Pulmonary artery endothelial cell (primary cell): ENCODE data around the gene TMUB2. TPM values are rescaled to one million over a fixed set of nuclear protein-coding genes. Genes with fewer than 3 reads are reported as not detected.
"Not testable (repeated sequence)": the region's sequence is repeated elsewhere in the genome, so short reads cannot be mapped to it uniquely, and the experiment has no call there.

ENCODE experiments used
- DNase-seq: peaks from one replicate; pipeline ENCODE4 v3.0.0-alpha.2; 2011; ENCODE audit warnings: low read depth, low spot score
- total RNA-seq: library from RNA; depleted of rRNA; stranded (reverse); fragments of >200 nt; gene quantifications from 2 replicates; pipeline ENCODE4 v1.2.3, GENCODE V29; 2014

TMUB2 gene
- 25.8 and 34.8 TPM in 2 replicates for total RNA-seq

- peak; percentile 98 for DNase-seq
Measured at GRCh38 chr17:44186307-44187130, at the start of gene TMUB2. Gene TMUB2 (plus strand): TSS chr17:44186972. CDS start chr17:44187709, 737 bp downstream.

DNA sequence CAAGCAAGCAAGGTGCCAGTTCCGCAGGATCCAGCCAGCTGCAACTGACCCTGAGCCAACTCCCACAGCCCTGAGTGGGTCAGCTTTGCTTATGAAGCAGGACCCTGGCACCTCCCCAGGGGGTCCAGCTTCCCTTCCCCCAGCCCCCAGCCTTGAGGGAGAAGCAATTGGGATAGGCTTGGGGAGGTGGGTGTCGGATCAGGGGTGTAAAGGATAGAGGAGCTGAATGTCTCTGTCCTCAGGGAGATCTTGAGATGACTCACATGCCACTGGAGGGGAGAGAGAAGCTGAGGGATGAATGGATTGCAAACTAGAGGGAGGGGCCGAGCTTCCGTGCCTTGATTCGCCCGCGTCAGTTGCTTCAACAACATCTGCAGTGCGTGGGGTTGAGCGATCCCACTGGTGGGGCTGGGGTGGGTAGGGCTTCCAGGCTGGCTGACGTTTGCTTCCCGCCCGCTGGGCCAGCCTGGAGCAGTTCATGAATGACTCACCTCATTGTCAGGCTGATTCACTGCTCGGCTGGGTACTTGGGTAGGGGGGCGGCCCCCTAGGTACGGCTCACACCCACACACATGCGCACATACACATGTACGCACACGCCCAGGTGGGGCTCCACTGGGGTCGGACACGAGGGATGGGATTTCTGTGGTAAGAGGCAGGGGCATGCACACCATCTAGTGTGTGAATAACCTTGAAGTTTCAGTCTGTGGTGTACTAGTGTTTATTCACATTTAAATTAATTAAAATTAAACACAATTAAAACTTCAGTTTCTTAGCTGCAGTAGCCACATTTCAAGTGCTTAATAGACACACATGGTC is 48.7 kb upstream of the TMUB2 start:
- DNase-seq: peak; percentile 91

DNA sequence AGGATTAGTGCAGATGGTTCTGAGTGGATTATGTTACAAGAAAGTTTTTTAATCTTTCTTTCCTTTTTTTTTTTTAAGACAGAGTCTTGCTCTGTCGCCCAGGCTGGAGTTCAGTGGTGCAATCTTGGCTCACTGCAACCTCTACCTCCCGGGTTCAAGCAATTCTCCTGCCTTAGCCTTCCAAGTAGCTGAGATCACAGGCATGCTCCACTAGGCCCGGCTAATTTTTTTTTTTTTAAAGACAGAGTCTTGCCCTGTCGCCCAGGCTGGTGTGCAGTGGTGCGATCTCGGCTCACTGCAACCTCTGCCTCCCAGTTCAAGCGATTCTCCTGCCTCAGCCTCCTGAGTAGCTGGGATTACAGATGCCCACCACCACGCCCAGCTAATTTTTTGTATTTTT is 42.9 kb upstream of the TMUB2 start:
- DNase-seq: not testable (repeated sequence)

DNA sequence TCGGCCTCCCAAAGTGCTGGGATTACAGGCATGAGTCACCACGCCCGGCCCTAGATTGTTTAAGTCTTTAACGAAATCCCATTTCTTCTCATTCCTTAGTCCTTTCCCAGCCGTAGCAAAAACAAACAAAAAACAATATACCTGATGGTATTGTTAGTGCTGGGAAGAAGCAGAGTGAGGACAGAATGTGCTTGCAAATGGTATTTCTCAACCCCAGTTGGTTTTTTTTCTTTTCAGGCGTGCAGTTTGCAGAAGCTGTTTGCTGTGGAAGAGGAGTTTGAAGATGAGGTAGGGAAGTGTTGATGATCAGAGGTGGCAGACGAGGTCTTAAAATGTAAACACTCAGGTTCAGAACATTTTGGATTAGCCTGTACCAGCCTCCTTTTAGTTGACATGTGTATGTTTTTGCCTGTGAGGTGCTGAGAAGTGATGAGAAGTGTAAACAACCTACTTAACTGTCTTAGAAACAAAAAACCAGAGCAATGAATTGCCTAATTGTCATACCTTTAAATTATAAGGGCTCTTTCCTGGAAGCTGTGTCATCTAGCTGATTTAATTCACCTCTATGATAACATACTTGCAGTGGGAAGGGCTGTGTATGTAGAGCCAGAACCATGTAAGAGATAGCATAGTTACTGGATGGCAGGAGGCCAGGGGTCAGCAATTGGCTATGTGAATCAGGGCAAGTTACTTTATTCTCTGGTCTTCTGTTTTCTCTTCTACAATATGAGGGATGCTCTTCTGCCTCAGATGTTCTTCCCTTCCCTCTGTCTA is 41.6 kb upstream of the TMUB2 start:
- DNase-seq: no peak

GRCh38 chr17:44146375-44147346 is 40.1 kb upstream of the TMUB2 start:
- DNase-seq: no peak

GRCh38 chr17:44147812-44148211 is 39.0 kb upstream of the TMUB2 start:
- no peak for DNase-seq

GRCh38 chr17:44149066-44149465 is 37.7 kb upstream of the TMUB2 start:
- DNase-seq: not testable (repeated sequence)

- DNase-seq: no peak
Measured at GRCh38 chr17:44149750-44150329, 36.9 kb upstream of the TMUB2 start.

DNA sequence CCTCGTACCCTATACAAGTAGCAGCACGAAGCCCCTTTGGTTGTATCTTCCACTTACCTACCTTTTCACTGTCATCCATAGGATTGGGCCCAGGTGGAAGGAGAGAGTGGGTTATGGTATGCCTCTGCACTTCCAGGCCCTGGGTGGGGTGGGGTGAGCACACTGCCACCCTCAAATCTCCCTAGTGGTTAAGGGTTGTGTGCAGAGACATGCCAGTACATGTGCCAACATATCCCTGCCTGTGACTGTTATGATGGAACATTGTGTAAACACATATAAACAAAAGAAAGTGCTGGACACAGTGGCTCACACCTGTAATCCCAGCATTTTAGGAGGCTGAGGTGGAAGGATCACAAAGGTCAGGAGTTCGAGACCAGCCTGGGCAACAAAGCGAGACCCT is 33.9 kb upstream of the TMUB2 start:
- DNase-seq: no peak

- DNase-seq: no peak
Measured at GRCh38 chr17:44155488-44155887, 31.3 kb upstream of the TMUB2 start.

- no peak for DNase-seq
Measured at GRCh38 chr17:44159519-44160210, 27.1 kb upstream of the TMUB2 start.

DNA sequence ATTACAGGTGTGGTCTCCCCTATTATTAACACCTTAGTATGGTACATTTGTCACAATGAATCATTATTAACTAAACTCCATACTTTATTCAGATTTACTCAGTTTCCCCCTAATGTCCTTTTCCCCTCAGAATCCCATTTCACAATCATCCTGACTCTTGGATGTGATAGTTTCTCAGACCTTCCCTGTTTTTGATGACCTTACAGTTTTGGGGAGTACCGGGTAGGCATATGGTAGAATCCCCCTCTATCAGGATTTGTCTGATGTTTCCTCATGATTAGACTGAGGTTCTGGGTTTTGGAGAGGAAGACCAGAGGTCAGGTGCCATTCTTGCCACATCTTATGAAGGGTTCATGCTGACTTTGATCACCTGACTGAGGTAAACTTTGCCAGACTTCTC is 22.3 kb upstream of the TMUB2 start:
- DNase-seq: no peak

GRCh38 chr17:44167181-44167861 is 19.5 kb upstream of the TMUB2 start:
- DNase-seq: no peak

- DNase-seq: no peak
Measured at GRCh38 chr17:44170135-44170498, 16.7 kb upstream of the TMUB2 start.

GRCh38 chr17:44170499-44171201 is 16.1 kb upstream of the TMUB2 start, which contains the start of gene ASB16:
Gene ASB16 (plus strand): TSS chr17:44170704. CDS start chr17:44170790, 86 bp downstream.
- no peak for DNase-seq

DNA sequence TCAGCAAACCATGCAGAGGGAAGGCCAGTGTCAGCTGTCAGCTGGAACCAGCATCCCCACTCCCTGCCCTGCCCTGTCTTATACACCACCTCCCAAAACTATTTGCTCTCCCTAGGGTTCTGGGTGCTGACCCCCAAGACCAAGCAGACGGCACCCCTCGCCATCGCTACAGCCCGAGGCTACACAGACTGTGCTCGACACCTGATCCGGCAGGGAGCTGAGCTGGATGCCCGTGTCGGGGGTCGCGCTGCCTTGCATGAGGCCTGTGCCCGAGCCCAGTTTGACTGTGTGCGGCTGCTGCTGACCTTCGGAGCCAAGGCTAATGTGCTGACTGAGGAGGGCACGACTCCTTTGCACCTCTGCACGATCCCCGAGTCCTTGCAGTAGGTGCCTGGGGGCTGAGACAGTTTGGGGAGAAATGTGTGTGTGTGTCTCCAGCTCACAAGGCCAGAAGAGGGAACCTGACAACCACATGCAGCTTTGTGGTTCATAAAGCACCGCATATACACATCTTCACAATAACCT is 14.8 kb upstream of the TMUB2 start:
- DNase-seq: no peak

DNA sequence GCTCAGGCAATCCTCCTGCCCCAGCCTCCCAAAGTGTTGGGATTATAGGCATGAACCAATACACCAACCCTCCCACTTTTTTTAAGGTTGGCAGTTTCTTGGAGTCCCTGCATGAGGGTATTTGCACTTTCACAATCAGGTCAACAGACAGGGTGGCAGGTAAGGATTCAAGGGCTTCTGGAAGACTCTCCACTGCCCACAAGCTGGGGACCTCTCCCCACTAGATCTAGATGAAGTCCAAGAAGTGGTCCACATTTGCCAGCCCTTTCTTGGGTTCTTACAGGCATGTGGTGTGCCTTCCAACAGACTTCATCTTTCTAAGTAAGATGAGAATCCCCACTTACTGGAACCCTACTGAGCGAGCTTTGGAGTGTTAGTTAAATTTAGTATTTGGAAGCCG is 12.3 kb upstream of the TMUB2 start:
- DNase-seq: no peak

DNA sequence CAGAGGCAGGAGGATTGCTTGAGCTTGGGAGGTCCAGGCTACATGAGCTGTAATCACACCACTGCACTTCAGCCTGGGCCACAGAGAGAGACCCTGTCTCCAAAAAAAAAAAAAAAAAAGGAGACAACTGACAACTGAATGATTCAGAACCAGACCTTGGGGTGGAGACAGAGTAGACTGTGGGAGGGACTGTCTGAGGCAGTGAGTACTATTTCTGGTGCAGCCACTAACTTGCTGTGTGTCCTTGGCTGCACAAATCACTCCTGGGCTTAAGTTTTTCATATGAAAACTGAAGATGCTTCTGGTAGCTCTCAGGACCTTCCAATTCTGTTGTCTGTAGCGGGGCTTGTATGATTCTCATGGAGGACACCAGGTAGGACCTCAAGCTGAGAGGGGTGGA is 10.5 kb upstream of the TMUB2 start:
- DNase-seq: no peak
